Activated T-cell treated with anti-CD3 and anti-CD28 coated beads, Interleukin-2, amount 50 U/mL, for 48 hours (primary cell): ENCODE measurements around the gene NCBP3.

Source experiments
- DNase-seq, 2 experiments: peaks; one replicate each; pipeline ENCODE4 v3.0.0-alpha.2; 2020

NCBP3 gene, protein sequence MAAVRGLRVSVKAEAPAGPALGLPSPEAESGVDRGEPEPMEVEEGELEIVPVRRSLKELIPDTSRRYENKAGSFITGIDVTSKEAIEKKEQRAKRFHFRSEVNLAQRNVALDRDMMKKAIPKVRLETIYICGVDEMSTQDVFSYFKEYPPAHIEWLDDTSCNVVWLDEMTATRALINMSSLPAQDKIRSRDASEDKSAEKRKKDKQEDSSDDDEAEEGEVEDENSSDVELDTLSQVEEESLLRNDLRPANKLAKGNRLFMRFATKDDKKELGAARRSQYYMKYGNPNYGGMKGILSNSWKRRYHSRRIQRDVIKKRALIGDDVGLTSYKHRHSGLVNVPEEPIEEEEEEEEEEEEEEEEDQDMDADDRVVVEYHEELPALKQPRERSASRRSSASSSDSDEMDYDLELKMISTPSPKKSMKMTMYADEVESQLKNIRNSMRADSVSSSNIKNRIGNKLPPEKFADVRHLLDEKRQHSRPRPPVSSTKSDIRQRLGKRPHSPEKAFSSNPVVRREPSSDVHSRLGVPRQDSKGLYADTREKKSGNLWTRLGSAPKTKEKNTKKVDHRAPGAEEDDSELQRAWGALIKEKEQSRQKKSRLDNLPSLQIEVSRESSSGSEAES

DNA sequence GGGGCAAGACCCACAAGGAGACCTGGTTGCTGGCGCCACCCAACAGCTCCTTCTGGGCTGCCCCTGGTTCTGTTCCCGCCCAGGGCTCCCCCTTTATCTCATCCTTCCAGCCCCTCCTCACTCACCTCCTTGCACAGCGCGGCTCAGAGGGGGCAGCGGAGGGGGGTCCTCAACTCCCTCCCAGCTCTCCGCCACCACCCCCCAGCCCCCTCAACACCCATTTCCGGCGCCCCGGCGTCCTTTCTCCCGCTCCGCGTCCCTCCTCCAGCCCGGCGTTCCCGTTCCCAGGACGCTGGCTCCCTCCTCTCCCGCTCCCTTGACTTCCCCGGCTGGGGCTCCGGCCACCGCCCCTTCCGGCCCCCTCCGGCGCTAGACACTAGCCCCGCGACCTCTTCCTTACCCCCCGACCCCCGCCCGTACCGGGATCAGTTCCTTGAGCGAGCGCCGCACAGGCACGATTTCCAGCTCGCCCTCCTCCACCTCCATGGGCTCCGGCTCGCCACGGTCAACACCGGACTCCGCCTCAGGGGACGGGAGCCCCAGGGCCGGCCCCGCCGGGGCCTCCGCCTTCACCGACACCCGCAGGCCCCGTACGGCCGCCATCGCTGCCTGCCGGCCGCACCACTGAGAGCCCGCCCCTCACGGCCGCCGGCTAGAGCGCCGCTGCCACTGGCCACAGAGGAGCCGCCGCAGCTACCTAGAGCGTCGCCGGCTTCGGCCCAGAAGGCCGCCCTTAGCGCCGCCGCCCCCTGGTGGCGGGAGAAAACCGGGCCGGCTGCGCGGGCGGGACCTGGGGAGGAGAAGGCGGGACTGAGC is at the start of gene NCBP3:
Gene NCBP3 (minus strand): TSS at position 626 of the 816 bp plus-strand sequence. CDS start 23 bp downstream, at position 603.
- DNase-seq: peak; percentile 93 to 94

DNA sequence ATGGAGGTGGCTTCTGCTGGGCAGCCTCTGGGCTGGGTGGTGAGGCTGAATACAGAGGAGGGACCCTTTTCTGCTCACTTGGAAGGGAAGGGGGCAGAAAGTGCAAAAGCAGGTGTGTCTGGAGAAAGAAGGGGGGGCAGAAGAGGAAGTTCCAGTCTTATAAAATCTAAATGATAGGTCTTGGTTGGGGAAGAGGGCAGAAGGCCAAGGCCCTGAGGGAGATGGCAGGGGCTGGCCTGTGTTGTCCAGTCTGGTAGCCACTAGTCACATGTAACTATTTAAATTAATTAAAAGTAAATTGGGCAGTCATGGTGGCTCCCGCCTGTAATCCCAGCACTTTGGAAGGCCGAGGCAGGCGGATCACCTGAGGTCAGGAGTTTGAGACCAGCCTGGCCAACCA is 49.3 kb upstream of the NCBP3 start:
- no peak for DNase-seq

DNA sequence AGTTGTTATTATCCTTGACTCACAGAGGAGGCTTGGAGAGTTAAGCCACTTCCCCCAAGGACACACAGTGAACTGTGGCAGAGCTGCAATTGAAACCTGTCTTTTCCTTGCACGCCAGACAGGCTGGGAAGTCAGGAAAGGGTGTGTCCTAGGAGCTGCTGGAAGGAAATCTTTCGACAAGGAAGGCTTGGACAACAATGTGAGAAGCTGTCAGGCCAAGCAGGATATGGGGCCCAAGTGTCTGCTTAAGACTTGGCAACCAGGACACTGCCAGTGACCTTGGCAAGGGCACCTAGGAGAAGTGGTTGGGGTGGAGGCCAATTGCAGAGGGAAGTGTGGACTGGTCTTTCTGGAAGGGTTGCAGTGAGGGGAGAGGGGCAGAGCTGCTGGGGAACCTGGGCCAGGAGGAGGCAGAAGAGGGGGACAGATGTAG is 48.9 kb upstream of the NCBP3 start:
- DNase-seq: no peak

DNA sequence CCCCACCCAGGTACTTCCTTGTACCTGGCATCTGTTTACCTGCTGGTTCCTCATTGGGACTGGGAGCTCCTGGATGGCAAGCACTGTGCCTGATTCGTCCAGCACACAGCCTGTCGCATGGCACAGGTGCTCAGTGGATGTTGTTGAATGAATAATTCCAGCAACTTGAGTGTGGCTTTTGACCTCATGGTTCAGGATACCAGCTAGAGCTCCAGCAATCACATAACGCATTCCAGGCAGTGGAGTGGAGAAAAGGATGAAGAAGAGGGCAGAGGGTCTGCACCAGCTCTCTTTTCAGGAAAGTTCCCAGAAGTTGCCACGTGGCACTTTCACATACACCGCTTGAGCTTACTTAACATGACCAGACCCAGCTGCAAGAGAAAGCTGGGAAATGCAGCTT is 48.1 kb upstream of the NCBP3 start:
- DNase-seq: no peak

DNA sequence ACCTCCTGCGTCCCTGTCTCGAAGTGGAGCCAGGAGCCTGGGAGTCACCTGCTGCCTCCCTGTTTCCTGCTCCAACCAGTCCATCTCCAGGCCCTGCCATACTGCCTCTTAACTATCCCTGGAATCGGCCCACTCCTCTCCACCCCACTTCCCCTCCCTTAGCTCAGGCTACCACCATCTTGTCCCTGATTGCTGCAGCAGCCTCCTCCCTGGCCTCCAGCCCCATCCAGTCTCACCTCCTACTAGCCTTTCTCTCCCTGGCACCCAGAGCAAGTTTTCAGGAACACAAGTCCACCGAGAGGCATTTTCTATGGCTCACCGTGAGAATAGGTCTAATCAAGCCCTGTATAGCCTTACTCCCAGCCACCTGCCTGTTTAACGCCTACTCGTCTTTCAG is 47.7 kb upstream of the NCBP3 start:
- DNase-seq: no peak

DNA sequence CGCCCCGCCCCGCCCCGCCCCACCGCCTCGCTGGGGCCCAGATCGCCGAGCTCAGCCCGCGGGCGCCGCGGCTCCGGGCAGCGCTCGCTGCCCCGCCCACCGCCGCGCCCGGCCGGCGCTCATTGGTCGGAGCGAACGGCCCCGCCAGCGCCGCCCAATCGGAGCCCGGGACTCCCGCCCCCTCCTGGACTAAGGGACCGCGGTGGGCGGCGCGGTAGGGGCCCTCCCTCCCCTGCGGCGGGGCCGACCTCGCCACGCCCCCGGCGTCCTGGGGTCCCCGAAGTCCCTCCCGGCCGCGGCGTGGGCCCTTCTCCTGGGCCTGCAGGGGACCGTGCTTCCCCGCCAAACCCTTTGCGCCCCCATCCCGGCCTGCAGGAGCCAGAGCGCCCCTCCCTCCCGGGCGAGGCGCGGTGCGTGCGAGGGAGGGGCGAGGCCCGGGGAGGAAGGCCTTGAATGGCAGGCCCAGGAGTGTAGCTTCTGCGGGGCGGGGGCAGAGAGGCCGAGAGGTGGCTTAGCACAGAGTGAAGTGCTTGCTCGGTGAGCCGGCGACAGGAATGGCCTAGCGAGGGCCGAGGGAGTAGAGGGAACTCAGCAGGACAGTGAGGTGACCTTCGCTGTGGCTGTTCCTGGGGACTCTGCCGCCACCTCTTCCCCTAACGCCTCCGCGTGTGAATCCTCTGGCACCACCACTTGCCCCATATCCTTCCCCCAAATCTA is 47.1 kb upstream of the NCBP3 start, which contains the start of gene CAMKK1:
Gene CAMKK1 (minus strand): TSS at position 51 of the 717 bp plus-strand sequence. CDS start 7,366 bp downstream, outside the sequence.
- DNase-seq: peak; percentile 90 to 93

DNA sequence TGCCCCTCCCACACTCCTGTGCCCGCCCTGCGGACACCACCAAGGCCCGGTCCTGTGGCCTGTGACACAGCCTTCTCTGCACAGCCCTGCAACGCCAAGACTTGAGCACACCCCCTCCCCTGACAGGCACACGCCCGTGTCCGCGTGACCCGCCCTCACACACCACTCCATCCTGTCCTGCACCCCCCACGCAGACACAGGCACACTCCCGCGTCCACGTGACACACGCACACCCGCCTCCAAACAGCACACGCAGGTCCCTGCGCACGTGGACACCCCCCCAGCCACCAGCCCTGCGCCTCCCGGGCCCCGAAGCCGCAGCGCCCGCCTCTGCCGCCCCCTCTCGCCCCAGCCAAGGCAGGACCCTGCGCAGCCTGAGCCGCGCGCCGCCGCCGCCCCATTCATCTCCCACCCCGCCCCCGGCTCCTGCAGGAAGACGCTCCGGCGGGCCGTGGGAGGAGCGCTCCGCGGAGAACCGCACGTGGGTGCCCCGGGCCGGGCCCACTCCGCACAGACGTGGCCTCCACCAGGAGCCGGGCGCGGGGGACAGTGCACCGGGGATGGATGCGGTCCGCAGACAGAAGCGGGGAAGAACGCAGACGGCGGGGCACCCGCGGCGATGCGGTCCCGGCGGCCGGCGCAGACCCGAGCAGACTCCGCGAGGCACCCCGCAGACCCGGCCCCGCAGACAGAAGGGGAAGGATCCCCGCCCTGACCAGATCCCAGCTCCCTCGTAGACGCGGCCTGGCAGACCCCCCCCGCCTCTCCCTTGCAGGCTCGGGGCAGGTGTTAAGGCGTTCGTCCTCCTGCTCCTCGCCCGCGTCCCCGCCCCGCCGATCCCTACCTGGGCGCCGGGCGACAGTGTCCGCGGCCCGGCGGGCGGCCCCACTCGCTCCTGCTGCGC is 46.3 kb upstream of the NCBP3 start:
- DNase-seq: peak; percentile 67 to 74

DNA sequence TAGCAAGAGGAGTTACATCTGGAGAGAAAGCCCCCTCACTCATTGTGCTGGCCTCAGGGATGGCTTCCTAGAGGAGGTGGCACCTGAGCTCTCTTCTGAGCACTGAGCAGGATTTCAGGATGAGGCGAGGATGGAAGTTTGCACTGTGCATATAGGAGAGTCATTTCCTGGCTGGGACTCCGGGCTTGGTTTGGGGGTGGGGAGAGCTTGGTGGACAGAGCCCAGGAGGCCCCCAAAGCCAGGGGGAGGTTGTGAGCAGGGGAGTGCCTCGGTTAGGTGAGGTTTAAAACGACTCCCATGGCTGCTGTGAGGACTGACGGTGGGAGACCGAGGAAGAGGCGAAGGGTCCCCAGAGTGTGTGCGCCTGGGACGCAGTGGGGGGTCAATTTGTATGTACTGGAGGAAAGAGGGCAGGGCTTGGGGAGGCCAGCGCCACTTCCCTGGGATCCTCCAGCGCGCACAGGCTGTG is 45.6 kb upstream of the NCBP3 start:
- DNase-seq: no peak

DNA sequence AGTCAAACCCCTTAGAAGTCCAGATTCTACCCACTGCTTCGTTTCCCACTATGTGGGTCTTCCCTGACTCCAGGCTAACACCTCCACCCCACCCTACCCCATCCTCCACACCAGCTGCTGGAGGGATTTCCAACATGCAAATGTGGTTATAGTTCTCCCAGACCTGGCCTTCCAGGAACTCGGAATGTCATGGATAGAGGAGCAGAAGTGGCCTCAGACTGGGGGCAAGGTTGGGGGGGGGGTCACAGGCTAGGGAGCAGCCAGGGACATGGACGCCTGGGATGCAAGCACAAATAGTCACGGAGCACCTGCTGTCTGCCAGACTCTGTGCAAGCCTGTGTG is 44.8 kb upstream of the NCBP3 start:
- DNase-seq: no peak

DNA sequence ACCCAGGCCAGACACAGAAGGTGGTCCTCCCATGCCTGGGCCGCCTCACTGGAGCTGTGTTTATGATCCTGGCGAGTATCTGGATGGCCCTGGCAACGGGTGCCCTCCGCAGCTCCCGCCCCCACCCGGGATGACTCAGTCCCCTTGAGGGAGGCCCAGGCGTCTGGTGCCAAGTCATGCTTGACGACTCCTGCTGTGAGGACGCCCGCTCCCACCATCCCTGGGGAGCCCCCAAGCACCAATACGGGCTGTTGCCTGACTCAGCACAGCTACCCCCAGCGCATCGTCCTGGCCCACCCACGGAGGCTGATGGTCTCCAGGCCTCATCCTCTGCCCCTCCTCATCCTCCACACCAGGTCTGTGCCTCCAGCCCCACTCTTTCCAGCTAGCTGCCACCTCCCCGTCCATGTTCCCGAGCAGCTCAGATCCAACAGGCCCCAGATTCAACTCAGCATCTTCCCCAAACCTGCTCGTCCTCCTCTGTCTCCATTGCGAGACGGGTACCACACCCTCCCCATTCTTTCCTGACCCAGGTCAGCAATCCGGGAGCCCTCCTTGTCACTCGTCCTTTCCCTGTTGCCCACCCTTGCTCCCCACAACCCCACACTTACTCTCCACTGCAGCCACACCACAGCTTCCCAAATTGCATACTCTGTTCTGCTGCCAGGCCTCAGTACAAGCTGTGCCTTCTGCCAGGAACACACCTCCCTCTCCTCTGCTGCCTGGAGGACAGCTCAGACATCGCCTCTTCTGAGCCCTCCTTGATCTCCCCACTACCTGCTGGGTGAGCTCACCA is 44.2 kb upstream of the NCBP3 start:
- peak; percentile 52 to 64 for DNase-seq

DNA sequence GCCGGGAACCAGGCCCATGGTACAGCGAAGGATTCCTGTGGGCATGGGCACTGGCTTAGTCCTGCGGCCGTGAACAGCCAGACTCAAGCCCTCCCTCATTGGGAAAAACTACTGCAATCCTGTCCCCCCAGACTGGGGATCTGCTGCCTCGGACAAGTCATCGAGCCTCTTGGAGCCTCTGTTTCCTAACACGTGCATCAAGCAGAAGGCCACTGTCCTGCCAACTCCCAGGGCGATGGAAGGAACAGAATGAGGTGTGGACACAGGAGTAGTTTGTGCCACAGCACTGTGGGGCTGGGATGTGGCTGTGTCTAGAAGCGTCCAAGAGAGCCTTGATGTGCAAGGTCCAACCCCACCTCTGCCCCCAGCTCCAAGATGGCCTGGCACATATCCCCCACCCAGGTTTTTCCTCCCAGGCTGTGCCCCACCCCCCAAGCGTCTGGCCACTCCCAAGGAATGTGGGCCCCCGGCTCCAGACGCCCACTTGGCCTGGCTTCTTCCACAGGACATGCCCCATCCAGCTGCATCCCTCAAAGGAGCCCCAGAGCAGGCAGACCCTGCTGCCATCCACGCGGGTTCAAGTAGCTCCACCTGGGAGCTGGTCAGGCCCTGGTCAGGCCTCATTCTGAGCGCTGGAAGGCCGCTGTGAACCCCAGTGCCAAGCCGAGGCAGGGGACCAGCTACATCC is 43.4 kb upstream of the NCBP3 start:
- no peak for DNase-seq

DNA sequence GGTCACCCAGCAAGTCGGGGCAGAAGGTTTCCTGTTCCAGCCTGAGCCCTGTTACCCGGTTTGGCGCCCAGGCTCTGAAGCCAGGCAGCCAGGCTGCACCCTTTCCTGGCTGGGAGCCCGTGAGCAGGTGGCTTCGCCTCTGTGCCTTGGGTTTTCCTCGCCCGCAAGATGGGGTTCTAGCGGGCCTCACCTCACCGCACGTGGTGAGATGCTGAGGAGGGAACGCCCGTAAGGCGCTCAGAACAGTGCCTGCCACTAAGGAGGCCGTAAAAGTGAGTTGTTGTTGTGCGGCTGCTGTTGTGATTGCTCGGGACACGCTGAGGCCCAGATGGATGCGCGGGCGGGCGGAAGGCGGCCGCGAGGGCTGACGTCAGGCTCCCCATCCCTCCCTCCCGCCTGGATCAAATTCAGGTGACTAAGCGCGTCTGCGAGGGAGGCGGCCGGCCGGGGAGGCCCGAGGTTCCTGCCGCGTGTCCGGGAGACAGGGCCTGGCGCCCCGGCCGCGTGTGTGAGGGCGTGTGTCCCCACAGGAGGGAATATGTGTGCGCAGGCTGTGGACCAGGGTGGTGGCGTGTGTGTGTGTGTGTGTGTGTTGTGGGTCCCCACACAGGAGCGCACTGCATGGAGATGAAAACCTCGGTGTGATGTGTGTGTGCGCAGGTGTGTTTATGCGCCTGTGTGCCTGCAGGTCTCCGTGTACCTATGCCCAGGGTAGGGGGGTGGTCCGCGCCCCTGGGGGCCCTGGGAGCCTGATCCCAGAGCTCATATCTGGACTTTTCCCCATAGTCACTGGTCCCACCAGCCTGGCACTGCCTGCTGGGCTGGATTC is 42.5 kb upstream of the NCBP3 start:
- no peak for DNase-seq

DNA sequence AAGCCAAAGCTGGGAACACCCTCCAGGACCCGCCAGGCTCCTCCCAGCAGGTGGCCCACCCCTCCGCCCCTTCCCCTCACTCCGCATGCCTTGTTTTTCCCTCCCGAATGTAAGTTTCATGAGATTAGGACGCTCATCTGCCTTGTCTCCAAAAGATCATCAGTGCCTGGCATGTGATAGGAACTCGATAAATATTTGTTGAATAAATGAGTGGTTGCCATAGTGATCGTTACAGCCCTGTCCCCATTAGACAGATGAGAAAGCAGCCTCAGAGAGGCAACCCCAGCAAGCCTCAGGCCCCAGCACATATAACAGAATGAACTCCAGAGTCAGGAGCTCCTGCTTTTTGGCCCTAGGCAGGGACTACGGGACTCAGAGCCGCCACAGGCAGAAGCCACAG is 41.8 kb upstream of the NCBP3 start:
- no peak for DNase-seq

DNA sequence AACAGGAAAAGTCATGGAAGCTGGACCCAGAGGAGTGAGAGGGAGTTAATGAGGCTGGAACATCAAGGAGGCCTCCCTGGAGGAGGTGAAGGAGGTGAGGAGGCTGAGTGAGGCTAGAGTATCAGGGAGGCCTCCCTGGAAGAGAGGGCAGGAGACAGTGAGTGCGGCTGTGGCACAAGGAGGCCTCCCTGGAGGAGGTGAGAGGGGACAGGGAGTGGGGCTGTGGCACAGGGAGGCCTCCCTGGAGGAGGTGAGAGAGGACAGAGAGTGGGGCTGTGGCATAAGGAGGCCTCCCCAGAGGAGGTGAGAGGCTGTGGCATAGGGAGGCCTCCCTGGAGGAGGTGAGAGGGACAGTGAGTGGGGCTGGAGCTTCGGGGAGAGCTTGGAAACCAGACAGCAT is 41.3 kb upstream of the NCBP3 start:
- no peak for DNase-seq

DNA sequence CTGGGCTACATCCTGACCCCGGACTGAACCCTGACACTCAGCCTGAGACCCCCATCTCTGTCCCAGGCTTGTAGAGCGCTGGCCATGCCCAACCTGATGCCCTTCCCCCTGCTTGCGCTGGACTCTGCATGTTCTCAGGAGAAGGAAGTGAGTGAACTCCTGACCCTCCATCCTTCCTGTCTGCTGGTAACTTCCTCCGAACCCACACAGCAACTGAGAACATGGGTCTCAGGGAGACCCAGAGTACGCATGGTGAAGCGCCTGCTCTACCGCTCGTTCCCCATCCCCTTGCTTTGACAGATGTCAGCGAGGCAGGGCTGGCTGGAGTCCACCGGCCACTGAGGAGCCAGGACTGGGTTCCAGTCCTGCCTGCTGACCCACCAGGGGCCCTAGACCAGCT is 40.7 kb upstream of the NCBP3 start:
- DNase-seq: no peak

DNA sequence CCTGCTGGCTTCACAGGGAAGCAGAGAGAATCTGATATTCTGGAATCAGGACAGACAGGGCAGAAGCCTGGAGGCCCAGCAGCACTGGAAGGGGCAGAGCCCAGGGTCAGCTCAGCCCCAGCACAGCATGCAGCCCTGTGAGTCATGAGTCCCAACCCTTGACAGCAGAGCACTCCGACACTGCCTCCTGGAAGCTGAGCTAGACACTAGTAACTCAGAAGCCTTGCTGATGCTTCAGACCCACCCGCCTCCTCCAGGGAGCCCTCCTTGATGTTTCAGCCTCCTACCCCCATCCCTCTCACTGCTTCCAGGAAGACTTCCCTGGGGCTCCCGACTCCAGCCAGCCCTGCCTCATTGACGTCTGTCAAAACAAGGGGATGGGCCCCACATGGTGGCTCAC is 39.9 kb upstream of the NCBP3 start:
- DNase-seq: no peak

DNA sequence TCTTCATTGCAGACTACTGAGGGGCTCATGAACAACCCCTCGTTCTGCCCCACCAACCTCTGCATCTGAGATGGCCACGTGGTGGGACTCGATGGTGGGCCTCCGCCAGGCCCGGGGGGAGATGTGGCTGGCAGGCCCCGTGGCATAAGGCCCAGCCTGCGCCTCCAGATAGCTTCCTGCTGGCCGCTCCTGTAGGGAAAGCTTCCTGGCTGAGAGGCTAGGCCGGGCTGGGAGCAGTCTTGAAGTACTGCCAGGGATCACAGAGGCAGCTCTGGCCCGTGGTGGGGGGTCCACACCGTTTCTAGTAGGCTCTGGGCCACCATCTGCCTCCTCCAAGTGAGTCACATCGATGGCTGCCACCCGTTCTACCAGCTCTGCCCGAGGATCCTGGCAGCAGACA is 39.2 kb upstream of the NCBP3 start:
- DNase-seq: no peak

DNA sequence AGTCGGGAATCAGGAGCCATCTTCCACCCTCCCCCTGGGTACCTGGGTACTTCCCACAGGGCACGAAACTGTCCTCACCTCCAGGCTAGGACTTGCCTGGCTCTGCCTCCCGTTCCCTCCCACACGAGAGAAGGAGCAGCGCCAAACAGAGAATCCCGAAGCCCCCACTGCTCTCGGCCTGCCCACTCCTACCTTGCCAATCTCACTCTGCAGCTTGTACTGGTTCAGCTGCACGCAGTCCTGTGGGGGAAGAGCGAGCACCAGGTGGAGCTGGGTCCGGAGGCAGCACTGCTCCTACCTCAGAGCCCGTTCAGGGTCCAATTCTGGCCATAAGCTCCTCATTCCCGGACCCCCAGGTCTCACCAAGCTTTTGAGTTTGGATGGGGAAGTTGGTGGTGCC is 38.1 kb upstream of the NCBP3 start:
- no peak for DNase-seq

DNA sequence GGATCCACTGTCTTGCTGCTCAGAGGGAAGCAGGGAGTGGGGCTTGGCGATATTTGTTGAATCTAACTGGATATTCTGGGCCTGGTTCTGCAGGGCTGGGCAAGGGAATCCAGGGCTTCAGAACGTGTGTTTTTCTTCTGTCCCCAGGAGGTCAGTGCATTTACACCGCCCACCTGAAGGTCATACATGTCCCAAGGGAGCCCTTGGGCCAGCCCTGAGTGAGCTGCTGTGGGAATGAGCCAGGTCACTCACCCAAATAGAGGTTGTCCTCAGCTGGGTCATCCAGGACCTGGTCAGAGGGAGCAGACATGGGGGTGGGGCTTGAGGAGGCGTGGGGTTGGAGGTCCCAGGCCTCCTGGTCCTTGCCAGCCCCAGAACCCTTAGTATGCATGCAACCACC is 36.2 kb upstream of the NCBP3 start:
- DNase-seq: no peak
